GM23338 (cell line): Measurements from ENCODE around the gene TCF7L2. TPM values are rescaled to one million over a fixed set of nuclear protein-coding genes. Genes with fewer than 3 reads are reported as not detected.

ENCODE experiments used
- ATAC-seq: fragments of 200-7000 bp; cut with Tn5 transposase; 3 replicates; pipeline ENCODE4 v1.9.1; 2020
- DNase-seq: peaks from one replicate; pipeline ENCODE4 v3.0.0-alpha.2; 2015; ENCODE audit warnings: low spot score
- H2AFZ ChIP-seq: fragments of 200-600 bp; sonication (generic); 2 replicates; pipeline ENCODE4 v1.8.0; 2016; ENCODE audit warnings: antibody characterized with exemption, mild to moderate bottlenecking, moderate library complexity
- H3F3A ChIP-seq: fragments of 200-600 bp; sonication (generic); replicated peaks from 2 replicates; pipeline ENCODE4 v1.8.0; 2017; ENCODE audit warnings: antibody characterized with exemption, mixed run types, low read depth
- H3K27ac ChIP-seq: fragments of 200-600 bp; sonication (generic); 2 replicates; pipeline ENCODE4 v1.6.1; 2016; ENCODE audit warnings: low read depth
- H3K27me3 ChIP-seq: fragments of 200-600 bp; sonication (generic); 2 replicates; pipeline ENCODE4 v1.8.0; 2016; ENCODE audit warnings: mild to moderate bottlenecking, mixed run types, moderate library complexity; ENCODE audit not compliant: insufficient read depth
- H3K36me3 ChIP-seq: fragments of 200-600 bp; sonication (generic); 2 replicates; pipeline ENCODE4 v1.8.0; 2016; ENCODE audit warnings: mild to moderate bottlenecking; ENCODE audit not compliant: insufficient read depth
- H3K4me1 ChIP-seq: fragments of 200-600 bp; sonication (generic); 2 replicates; pipeline ENCODE4 v1.8.0; 2016; ENCODE audit warnings: mild to moderate bottlenecking, moderate library complexity; ENCODE audit not compliant: insufficient read depth
- H3K4me2 ChIP-seq: fragments of 200-600 bp; sonication (generic); 2 replicates; pipeline ENCODE4 v1.7.1; 2017; ENCODE audit warnings: mixed run types
- H3K4me3 ChIP-seq: fragments of 200-600 bp; sonication (generic); 2 replicates; pipeline ENCODE4 v1.6.1; 2016; ENCODE audit warnings: mixed run types
- H3K79me2 ChIP-seq: fragments of 200-600 bp; sonication (generic); replicated peaks from 2 replicates; pipeline ENCODE4 v1.8.0; 2017; ENCODE audit warnings: mild to moderate bottlenecking; ENCODE audit not compliant: insufficient read depth
- H3K9me2 ChIP-seq: fragments of 200-600 bp; sonication (generic); 2 replicates; pipeline ENCODE4 v1.8.0; 2017; ENCODE audit not compliant: insufficient read depth
- H4K20me1 ChIP-seq: fragments of 200-600 bp; sonication (generic); replicated peaks from 2 replicates; pipeline ENCODE4 v1.8.0; 2017; ENCODE audit warnings: mild to moderate bottlenecking; ENCODE audit not compliant: insufficient read depth
- H3K27ac Mint-ChIP-seq: 2 replicates; pipeline ENCODE4 v1.8.0; 2020; ENCODE audit warnings: inconsistent platforms, mild to moderate bottlenecking, moderate library complexity, mixed read lengths
- H3K27me3 Mint-ChIP-seq: 3 replicates; pipeline ENCODE4 v1.8.0; 2022; ENCODE audit warnings: low read depth, mild to moderate bottlenecking, moderate library complexity, mixed read lengths, inconsistent platforms; ENCODE audit not compliant: insufficient read depth, poor library complexity
- H3K36me3 Mint-ChIP-seq: 3 replicates; pipeline ENCODE4 v1.8.0; 2021; ENCODE audit warnings: low read depth, mild to moderate bottlenecking, inconsistent platforms, moderate library complexity, mixed read lengths
- H3K4me1 Mint-ChIP-seq: 3 replicates; pipeline ENCODE4 v1.8.0; 2020; ENCODE audit warnings: mild to moderate bottlenecking, inconsistent platforms, mixed read lengths
- H3K4me3 Mint-ChIP-seq: 3 replicates; pipeline ENCODE4 v1.8.0; 2021; ENCODE audit warnings: moderate library complexity, mild to moderate bottlenecking, inconsistent platforms, mixed read lengths
- H3K9me3 Mint-ChIP-seq: 3 replicates; pipeline ENCODE4 v1.8.0; 2020; ENCODE audit warnings: moderate library complexity, mild to moderate bottlenecking, inconsistent platforms, mixed read lengths
- CREB1 ChIP-seq: fragments of 250-450 bp; sonication (Bioruptor Pico); IDR thresholded peaks from 2 replicates; pipeline ENCODE4 v1.5.0; 2020; ENCODE audit warnings: low read depth, mild to moderate bottlenecking, moderate library complexity
- EZH2 ChIP-seq: fragments of 200-600 bp; sonication (generic); IDR thresholded peaks from one replicate; pipeline ENCODE4 v1.8.0; 2017; ENCODE audit warnings: antibody characterized with exemption, mild to moderate bottlenecking, low read depth; ENCODE audit not compliant: unreplicated experiment
- EZH2phosphoT487 ChIP-seq: fragments of 200-600 bp; sonication (generic); IDR thresholded peaks from one replicate; pipeline ENCODE4 v1.8.1; 2018; ENCODE audit warnings: antibody characterized with exemption; ENCODE audit not compliant: unreplicated experiment
- JUNB ChIP-seq: IDR thresholded peaks from one replicate; pipeline ENCODE4 v1.6.1; 2016; ENCODE audit warnings: antibody characterized with exemption; ENCODE audit not compliant: unreplicated experiment
- NANOG ChIP-seq: IDR thresholded peaks from 2 replicates; pipeline ENCODE4 v1.6.1; 2016; ENCODE audit warnings: antibody characterized with exemption, borderline replicate concordance
- POLR2AphosphoS5 ChIP-seq: IDR thresholded peaks from 2 replicates; pipeline ENCODE4 v1.6.1; 2016; ENCODE audit warnings: antibody characterized with exemption, low read depth
- STAT1 ChIP-seq: IDR thresholded peaks from one replicate; pipeline ENCODE4 v1.6.1; 2016; ENCODE audit warnings: antibody characterized with exemption; ENCODE audit not compliant: unreplicated experiment
- ZNF114 ChIP-seq: fragments of 250-450 bp; sonication (Bioruptor Pico); IDR thresholded peaks from 2 replicates; pipeline ENCODE4 v1.5.0; 2020; ENCODE audit warnings: mild to moderate bottlenecking, moderate library complexity
- ZNF331 ChIP-seq: fragments of 250-450 bp; sonication (Bioruptor Pico); IDR thresholded peaks from 2 replicates; pipeline ENCODE4 v1.5.0; 2020; ENCODE audit warnings: low read depth, mild to moderate bottlenecking, moderate library complexity
- polyA plus RNA-seq: library from polyadenylated mRNA; unstranded; fragments of >200 nt; fragmentation: Nextera tagmentation; extraction: Ambion mirVana; gene quantifications from 2 replicates; pipeline ENCODE4 v1.2.1, GENCODE V29; 2016
- total RNA-seq: library from RNA; depleted of rRNA; stranded (reverse); fragments of >200 nt; shearing (Covaris generic); gene quantifications from 2 replicates; pipeline ENCODE4 v1.2.3, GENCODE V29; 2014
- TF ChIP-seq, protein P1 (sequence below), 2 experiments: fragments of 200-600 bp in 1 of 2; sonication (generic) in 1 of 2; conservative IDR thresholded peaks; 2 replicates each; pipeline versions ENCODE4 v1.5.1 to v1.6.1; 2016 to 2017; ENCODE audit warnings: antibody characterized with exemption in 2 of 2, low read depth in 2 of 2, mild to moderate bottlenecking in 2 of 2, moderate library complexity in 1 of 2
- TF ChIP-seq, protein P2 (sequence below): fragments of 250-450 bp; sonication (Bioruptor Pico); IDR thresholded peaks from 2 replicates; pipeline ENCODE4 v1.5.0; 2020; ENCODE audit warnings: mild to moderate bottlenecking, moderate library complexity
- TF ChIP-seq, protein P3 (sequence below): IDR thresholded peaks from 2 replicates; pipeline ENCODE4 v1.6.1; 2016; ENCODE audit warnings: antibody characterized with exemption
- TF ChIP-seq, protein P4 (sequence below): IDR thresholded peaks from one replicate; pipeline ENCODE4 v1.6.1; 2018; ENCODE audit warnings: antibody characterized with exemption; ENCODE audit not compliant: unreplicated experiment

Gene TCF7L2
- total and polyA plus RNA-seq, 2 experiments from 2014 or later = 32.2 to 80.8 TPM

DNA sequence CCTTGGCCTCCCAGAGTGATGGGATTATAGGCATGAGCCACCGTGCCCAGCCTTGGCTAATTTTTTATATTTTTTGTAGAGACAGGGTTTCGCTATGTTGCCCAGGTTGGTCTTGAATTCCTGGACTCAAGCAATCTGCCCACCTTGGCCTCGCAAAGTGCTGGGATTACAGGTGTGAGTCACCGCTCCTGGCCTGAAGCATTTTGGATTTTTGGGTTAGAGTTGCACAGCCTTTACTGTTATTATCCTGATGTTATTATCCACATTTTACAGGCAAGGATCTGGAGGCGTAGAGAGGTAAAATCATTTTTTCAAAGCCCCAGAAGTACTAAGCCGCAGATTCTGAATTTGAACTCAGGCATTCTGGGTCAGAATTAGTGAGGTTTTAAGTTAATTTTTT is 75.4 kb downstream of the TCF7L2 start:
- Histone ChIP-seq H2AFZ (no peak overlapping the region), H3K27me3 (no peaks in the 10 kb centered on the region), H3K36me3 (no peaks in the 10 kb centered on the region), H4K20me1 (peaks cover 96% of the 10 kb centered on the region), H3F3A (peaks cover 9% of the 10 kb centered on the region; the same call in 1 of the 2 replicates), H3K4me3 (no peak overlapping the region), H3K79me2 (peaks cover 100% of the 10 kb centered on the region), H3K27ac (no peak overlapping the region), H3K9me2 (no peaks in the 10 kb centered on the region), H3K4me1 (peaks cover 55% of the 10 kb centered on the region), H3K4me2 (no peak overlapping the region)
- TF ChIP-seq ZNF114 (no peak), EZH2 (no peak), POLR2AphosphoS5 (no peak), EZH2phosphoT487 (no peak), STAT1 (no peak), ZNF331 (CRISPR knock-in tag) (no peak), CREB1 (CRISPR knock-in tag) (no peak), JUNB (no peak), NANOG (no peak)
- TF ChIP-seq, protein P1, sequence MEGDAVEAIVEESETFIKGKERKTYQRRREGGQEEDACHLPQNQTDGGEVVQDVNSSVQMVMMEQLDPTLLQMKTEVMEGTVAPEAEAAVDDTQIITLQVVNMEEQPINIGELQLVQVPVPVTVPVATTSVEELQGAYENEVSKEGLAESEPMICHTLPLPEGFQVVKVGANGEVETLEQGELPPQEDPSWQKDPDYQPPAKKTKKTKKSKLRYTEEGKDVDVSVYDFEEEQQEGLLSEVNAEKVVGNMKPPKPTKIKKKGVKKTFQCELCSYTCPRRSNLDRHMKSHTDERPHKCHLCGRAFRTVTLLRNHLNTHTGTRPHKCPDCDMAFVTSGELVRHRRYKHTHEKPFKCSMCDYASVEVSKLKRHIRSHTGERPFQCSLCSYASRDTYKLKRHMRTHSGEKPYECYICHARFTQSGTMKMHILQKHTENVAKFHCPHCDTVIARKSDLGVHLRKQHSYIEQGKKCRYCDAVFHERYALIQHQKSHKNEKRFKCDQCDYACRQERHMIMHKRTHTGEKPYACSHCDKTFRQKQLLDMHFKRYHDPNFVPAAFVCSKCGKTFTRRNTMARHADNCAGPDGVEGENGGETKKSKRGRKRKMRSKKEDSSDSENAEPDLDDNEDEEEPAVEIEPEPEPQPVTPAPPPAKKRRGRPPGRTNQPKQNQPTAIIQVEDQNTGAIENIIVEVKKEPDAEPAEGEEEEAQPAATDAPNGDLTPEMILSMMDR (conservative IDR thresholded peaks at IDR 0.05; ENCODE audit: low read depth in 2 of 2) = no peak
- TF ChIP-seq, protein P2, sequence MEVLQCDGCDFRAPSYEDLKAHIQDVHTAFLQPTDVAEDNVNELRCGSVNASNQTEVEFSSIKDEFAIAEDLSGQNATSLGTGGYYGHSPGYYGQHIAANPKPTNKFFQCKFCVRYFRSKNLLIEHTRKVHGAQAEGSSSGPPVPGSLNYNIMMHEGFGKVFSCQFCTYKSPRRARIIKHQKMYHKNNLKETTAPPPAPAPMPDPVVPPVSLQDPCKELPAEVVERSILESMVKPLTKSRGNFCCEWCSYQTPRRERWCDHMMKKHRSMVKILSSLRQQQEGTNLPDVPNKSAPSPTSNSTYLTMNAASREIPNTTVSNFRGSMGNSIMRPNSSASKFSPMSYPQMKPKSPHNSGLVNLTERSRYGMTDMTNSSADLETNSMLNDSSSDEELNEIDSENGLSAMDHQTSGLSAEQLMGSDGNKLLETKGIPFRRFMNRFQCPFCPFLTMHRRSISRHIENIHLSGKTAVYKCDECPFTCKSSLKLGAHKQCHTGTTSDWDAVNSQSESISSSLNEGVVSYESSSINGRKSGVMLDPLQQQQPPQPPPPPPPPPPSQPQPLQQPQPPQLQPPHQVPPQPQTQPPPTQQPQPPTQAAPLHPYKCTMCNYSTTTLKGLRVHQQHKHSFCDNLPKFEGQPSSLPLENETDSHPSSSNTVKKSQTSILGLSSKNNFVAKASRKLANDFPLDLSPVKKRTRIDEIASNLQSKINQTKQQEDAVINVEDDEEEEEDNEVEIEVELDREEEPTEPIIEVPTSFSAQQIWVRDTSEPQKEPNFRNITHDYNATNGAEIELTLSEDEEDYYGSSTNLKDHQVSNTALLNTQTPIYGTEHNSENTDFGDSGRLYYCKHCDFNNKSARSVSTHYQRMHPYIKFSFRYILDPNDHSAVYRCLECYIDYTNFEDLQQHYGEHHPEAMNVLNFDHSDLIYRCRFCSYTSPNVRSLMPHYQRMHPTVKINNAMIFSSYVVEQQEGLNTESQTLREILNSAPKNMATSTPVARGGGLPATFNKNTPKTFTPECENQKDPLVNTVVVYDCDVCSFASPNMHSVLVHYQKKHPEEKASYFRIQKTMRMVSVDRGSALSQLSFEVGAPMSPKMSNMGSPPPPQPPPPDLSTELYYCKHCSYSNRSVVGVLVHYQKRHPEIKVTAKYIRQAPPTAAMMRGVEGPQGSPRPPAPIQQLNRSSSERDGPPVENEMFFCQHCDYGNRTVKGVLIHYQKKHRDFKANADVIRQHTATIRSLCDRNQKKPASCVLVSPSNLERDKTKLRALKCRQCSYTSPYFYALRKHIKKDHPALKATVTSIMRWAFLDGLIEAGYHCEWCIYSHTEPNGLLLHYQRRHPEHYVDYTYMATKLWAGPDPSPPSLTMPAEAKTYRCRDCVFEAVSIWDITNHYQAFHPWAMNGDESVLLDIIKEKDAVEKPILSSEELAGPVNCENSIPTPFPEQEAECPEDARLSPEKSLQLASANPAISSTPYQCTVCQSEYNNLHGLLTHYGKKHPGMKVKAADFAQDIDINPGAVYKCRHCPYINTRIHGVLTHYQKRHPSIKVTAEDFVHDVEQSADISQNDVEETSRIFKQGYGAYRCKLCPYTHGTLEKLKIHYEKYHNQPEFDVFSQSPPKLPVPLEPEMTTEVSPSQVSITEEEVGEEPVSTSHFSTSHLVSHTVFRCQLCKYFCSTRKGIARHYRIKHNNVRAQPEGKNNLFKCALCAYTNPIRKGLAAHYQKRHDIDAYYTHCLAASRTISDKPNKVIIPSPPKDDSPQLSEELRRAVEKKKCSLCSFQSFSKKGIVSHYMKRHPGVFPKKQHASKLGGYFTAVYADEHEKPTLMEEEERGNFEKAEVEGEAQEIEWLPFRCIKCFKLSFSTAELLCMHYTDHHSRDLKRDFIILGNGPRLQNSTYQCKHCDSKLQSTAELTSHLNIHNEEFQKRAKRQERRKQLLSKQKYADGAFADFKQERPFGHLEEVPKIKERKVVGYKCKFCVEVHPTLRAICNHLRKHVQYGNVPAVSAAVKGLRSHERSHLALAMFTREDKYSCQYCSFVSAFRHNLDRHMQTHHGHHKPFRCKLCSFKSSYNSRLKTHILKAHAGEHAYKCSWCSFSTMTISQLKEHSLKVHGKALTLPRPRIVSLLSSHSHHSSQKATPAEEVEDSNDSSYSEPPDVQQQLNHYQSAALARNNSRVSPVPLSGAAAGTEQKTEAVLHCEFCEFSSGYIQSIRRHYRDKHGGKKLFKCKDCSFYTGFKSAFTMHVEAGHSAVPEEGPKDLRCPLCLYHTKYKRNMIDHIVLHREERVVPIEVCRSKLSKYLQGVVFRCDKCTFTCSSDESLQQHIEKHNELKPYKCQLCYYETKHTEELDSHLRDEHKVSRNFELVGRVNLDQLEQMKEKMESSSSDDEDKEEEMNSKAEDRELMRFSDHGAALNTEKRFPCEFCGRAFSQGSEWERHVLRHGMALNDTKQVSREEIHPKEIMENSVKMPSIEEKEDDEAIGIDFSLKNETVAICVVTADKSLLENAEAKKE = no peak
- TF ChIP-seq, protein P3, sequence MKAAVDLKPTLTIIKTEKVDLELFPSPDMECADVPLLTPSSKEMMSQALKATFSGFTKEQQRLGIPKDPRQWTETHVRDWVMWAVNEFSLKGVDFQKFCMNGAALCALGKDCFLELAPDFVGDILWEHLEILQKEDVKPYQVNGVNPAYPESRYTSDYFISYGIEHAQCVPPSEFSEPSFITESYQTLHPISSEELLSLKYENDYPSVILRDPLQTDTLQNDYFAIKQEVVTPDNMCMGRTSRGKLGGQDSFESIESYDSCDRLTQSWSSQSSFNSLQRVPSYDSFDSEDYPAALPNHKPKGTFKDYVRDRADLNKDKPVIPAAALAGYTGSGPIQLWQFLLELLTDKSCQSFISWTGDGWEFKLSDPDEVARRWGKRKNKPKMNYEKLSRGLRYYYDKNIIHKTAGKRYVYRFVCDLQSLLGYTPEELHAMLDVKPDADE = no peak
- TF ChIP-seq, protein P4, sequence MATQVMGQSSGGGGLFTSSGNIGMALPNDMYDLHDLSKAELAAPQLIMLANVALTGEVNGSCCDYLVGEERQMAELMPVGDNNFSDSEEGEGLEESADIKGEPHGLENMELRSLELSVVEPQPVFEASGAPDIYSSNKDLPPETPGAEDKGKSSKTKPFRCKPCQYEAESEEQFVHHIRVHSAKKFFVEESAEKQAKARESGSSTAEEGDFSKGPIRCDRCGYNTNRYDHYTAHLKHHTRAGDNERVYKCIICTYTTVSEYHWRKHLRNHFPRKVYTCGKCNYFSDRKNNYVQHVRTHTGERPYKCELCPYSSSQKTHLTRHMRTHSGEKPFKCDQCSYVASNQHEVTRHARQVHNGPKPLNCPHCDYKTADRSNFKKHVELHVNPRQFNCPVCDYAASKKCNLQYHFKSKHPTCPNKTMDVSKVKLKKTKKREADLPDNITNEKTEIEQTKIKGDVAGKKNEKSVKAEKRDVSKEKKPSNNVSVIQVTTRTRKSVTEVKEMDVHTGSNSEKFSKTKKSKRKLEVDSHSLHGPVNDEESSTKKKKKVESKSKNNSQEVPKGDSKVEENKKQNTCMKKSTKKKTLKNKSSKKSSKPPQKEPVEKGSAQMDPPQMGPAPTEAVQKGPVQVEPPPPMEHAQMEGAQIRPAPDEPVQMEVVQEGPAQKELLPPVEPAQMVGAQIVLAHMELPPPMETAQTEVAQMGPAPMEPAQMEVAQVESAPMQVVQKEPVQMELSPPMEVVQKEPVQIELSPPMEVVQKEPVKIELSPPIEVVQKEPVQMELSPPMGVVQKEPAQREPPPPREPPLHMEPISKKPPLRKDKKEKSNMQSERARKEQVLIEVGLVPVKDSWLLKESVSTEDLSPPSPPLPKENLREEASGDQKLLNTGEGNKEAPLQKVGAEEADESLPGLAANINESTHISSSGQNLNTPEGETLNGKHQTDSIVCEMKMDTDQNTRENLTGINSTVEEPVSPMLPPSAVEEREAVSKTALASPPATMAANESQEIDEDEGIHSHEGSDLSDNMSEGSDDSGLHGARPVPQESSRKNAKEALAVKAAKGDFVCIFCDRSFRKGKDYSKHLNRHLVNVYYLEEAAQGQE = no peak
- DNase-seq = no peak
- Mint-ChIP-seq H3K27me3 (peaks cover 28% of the 10 kb centered on the region), H3K4me1 (peaks cover 66% of the 10 kb centered on the region), H3K9me3 (no peaks in the 10 kb centered on the region), H3K27ac (no peak overlapping the region), H3K36me3 (peaks cover 20% of the 10 kb centered on the region; the same call in 2 of the 3 replicates), H3K4me3 (no peak overlapping the region)
- ATAC-seq = no peak
